ENCODE measurements around the gene ATAD3A.
"Not testable (repeated sequence)": the region's sequence is repeated elsewhere in the genome, so short reads cannot be mapped to it uniquely, and the experiment has no call there.

Gene ATAD3A

DNA sequence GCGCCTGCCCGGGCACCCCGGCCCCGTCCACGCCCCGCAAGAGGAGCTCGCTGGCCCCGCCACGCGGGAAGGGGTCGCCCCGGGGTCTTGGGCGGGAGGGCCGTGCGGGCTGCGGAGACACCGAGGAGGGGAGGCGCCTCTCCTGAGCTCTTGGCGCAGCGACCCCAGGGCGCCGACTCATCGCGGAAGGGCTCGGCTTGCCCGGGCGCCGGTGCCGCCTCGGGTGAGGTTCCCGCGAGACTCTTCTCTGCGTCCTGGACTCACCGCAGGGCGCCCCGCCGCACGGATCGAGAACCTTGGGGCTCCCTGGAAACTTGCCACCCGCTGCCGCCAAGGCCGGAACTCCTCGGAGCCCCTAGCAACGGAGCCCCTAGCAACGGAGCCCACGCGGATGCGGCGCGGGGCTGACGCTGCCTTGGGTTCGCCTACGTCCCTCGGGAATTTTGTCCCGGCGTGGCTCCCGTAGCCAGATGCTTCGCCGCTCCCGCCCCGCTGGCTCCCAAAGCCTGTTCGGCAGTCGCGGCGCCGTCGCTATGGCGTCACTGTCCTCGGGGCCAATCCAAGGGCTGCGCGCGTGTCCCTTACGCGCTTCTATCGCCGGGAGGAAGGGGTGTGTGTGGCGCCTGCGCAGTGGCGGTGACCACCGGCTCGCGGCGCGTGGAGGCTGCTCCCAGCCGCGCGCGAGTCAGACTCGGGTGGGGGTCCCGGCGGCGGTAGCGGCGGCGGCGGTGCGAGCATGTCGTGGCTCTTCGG is at the start of gene ATAD3A:
Gene ATAD3A (plus strand): TSS at position 630 of the 753 bp plus-strand sequence. CDS start 107 bp downstream, at position 737.
- peak; percentile 91 for DNase-seq (ENCODE audit: low read depth)

DNA sequence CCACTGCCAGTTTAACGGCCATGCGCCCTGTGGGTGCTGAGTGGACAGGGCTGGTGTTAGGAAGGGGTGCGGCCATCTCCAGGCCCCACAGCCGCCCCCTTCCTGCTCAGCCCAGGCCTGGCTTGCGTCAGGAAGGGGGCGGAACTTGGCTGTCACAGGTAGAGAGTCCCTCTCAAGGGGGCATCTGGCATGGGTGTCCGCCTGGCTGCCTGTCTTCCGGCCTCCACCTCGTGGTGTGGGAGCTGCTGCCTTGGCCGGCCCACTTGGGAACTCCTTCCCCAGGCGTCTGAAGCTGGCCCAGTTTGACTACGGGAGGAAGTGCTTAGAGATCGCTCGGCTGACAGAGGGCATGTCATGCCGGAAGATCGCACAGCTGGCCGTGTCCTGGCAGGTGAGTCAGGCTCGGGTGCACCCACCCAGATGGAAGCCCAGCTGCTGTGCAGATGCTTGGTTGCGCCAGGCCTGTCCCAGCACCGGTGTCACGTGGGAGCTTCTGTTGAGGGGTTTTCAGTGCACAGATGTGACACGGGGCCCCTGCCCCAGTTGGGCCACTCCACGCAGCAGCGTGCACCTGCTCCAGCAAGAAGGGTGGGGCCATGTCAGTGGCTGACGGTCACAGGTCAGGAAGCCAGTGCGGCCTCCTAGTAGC is 49.5 kb upstream of the ATAD3A start:
- no peak for DNase-seq (ENCODE audit: low read depth)

DNA sequence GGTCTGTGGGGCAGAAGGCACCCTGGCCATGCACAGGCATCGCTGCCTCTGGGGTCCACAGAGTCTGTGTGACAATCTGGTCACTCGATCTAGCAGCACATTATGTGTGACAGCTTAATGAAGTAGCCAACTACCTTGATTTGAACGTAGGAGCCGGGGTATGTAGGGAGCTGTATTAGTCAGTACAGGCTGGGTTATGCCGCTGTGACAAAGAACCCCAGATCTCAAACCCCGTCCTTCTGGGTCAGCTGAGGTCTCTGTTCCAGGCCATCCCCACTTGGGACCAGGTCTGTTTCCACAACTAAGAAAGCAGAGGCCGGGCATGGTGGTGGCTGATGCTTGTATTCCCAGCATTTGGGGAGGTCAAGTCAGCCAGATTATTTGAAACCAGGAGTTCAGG is 48.6 kb upstream of the ATAD3A start:
- DNase-seq (ENCODE audit: low read depth): no peak

DNA sequence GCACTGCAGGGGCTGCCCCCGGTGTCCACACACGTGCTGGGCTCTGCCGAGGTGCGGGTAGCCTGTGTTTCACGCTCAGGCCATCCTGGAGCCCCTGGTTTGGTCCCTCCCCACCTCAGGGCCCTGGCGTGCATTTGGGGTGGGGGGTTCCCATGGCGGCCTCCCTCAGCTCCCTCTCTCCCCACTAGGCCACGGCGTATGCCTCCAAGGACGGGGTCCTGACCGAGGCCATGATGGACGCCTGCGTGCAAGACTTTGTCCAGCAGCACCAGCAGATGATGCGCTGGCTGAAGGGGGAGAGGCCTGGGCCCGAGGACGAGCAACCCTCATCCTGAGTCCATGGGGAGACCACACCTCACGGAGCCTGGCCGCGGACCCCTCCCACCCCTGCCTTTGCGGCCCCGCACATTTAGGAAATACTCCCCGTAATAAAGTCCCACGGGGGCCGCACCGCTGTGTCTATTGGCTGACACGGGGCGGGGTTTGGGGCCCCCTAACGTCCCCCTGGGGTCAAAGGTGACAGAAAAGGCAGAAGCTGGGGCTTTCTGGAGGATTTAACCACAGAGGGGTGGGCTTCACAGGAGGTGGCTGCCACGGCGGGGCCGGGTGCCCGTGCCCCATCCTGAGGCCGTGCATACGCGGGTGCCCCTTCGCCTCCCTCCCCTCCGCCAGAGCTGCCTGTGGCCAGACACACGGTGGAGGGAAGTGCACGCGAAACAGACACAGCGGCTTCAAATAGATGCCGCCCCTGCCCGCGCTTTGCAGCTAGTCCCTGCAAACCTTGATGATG is 43.6 kb upstream of the ATAD3A start:
- not testable (repeated sequence) for DNase-seq (ENCODE audit: low read depth)

DNA sequence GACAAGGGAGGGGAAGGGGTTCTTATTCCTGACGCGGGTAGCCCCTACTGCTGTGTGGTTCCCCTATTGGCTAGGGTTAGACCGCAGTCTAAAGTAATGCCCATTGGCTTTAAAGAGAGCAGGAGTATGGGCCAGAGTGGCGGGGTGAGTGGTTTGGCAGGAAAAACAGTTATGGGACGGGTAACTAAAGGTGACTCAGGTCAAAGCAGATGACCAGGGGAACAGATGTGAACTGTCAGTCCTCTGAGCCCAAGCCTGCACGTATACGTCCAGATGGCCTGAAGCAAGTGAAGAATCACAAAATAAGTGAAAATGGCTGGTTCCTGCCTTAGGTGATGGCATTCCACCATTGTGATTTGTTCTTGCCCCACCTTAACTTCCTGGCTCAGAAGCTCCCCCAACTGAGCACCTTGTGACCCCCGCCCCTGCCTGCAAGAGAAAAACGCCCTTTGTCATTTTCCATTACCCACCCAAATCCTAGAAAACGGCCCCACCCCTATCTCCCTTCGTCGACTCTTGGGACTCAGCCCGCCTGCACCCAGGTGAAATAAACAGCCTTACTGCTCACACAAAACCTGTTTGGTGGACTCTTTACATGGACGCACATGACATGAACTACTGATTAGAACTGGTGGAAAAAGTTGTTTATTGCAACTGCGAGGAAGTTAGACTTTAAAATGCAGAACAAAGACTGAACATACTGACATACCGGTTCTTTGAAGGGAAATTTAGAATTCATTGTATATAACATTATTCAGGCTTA is 41.2 kb upstream of the ATAD3A start:
- DNase-seq (ENCODE audit: low read depth): no peak

DNA sequence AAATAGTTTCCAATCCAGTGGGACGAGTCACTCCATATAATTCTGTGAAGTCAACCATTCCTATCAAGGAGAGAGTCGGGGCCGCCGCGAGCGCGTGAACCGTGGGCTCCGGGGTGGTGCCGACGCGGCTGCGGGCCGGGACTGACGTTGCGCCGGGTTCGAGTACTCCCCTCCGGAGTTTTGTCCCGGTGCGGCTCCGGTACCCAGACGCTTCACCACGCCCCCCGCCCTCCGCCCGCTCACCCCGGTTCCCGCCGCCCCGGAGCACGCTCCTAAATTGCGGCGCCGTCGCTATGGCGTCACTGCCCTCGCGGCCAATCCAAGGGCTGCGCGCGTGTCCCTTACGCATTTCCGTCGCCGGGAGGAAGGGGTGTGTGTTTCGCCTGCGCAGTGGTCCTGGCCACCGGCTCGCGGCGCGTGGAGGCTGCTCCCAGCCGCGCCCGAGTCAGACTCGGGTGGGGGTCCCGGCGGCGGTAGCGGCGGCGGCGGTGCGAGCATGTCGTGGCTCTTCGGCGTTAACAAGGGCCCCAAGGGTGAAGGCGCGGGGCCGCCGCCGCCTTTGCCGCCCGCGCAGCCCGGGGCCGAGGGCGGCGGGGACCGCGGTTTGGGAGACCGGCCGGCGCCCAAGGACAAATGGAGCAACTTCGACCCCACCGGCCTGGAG is 40.4 kb upstream of the ATAD3A start, which contains the start of gene ATAD3B:
Gene ATAD3B (plus strand): TSS at position 377 of the 664 bp plus-strand sequence. CDS start 120 bp downstream, at position 497.
- peak; percentile 91 for DNase-seq (ENCODE audit: low read depth)

DNA sequence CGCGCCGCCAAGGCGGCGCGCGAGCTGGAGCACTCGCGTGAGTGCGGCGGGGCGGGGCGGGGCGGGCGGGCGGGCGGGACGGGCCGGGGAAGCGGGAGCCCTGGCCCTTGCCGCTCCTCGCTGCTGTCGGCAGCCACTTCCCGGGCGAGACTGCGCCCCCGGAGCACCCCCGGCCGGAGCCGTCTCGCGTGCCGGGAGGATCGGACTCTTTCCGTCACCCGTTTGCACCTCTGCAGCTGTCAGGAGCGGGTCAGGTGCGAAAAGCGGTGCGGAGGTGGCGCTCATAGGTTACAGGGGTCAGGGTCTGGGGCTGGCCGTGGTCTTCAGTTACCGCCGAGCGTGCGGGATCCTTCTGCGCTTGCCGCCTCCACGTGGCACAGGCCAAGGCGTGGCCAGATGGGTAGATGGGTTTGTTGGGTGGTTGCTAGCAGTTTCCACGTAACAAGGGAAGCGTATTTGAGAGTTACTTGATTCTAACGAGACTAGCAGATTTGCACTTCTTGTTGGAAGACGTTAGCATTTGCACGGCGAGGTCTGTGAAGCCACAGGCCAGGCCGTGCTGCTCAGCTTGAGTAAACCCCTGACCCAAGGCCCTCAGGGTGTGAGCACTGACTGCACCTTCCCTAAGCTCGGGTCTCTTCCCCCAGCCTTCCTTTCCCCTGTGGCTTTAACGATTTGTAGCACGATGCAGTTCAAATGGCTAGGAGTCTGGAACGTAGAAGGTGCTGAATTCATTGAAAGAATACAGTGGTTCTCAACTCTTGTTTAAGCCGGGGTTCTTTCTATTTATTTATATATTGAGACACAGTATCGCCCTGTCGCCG is 39.7 kb upstream of the ATAD3A start:
- DNase-seq (ENCODE audit: low read depth): not testable (repeated sequence)

DNA sequence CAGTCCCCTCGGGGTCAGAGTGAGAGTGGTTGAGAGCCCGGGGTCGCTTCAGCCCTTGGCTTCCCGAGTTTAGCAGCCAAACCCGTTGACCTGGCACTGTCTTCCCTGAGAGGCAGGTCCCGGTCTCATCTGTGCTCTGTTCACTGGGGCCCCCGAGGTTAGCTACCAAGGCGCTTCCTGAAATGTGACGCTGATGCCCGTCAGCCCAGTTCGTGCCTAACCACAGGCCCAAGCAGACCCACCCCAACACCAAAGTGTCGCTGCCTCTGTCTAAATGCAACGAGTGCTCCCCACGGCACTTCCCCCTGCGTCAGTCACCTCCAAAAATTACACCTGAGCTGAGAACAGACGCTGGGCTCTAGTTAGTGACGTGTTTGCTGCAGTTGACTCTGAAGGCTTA is 36.0 kb upstream of the ATAD3A start:
- not testable (repeated sequence) for DNase-seq (ENCODE audit: low read depth)

DNA sequence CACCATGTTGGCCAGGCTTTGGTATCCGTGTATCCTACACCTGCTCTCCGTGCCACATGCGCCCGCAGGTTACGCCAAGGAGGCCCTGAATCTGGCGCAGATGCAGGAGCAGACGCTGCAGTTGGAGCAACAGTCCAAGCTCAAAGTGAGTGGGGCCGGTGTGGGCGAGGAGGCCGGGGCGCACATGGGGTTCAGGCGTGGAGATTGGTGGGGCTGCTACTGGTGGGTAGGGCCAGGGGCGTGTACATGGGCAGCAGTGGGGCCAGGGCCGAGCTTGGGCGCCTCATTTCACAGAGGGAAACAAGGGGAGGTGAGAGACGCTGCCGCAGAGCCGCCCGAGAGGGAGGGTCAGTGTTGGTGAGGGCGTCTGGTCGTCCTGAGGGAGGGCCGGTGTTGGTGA is 34.8 kb upstream of the ATAD3A start:
- no peak for DNase-seq (ENCODE audit: low read depth)

DNA sequence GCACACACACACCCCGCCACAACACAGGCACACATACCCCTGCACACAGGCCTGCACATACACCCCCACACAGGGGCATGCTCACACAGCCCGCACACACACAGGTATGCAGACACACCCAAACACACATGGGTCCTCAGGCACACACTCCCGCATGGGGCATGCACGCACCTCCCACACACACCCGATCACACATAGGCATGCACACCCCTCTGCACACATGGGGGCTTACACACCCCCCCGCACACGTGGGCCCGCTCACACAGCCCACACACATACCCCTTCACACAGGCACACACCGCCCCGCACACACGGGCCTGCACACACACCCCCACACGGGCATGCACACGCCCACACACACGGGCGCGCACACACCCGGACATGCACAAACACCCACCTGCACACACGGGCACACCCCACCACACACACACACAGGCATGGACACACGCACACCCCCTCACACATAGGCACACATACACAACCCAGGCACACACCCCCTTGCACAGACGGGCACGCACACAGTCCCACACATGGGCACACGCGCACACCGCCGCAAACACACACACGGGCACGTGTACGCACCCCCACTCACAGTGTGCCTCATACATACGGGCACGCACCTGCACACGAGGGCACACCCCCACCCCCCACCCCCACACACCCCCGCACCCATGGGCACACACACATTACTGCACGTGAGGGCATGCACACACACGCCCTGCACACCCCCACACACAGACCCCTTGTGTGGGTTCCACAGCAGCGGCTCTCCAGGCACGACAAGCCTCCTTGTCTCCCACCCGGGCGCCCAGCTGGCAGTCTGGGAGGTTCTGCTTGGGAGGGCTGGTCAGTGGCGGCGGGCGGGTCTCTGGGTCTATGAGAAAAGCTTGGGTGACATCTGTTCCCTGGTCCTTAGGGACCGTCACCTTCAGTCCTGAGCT is 32.1 kb upstream of the ATAD3A start:
- DNase-seq (ENCODE audit: low read depth): no peak

DNA sequence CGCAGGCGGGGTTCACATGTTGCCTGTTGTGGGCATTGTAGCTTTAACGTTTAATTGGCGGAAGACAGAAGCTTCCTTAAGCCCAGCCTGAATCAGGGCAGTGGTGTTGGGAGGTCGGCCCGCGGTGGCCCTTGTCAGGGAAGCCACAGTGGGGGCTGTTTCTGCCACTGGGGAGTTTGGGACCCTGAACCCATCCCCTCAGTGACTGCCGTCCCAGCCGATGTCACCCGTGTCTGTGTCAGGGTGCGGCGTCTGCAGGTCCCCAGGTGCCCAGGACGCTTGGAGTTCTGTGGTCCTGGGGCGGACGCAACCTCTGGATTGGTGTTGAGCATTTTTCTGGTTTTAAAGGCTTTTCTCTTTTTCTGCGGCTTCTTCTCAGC is 31.5 kb upstream of the ATAD3A start:
- DNase-seq (ENCODE audit: low read depth): not testable (repeated sequence)

DNA sequence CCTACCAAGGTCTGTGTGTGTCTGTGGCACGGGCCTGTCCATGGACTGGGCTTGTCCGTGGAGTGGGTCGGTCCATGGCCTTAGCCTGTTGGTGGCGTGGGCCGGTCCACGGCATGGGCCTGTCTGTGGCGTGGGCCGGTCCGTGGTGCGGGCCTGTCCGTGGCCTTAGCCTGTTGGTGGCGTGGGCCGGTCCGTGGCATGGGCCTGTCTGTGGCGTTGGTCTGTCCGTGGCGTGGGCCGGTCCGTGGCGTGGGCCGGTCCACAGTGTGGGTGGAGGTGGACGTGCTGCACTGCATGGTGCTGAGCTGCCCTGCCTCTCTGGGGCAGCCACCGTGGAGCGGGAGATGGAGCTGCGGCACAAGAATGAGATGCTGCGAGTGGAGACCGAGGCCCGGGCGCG is 30.2 kb upstream of the ATAD3A start:
- DNase-seq (ENCODE audit: low read depth): not testable (repeated sequence)

DNA sequence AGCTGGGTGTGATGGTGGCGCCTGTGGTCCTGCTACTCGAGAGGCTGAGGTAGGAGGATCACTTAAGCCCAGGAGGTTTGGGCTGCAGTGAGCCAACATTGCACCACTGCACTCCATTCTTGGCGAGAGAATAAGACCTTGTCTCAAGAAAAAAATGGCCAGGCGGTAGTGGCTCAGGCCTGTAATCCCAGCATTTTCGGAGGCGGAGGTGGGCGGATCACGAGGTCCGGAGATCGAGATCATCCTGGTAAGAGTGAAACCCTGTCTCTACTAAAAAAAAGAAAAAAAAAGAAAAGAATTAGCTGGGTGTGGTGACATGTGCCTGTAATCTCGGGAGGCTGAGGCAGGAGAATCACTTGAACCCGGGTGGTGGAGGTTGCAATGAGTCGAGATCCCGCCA is 29.1 kb upstream of the ATAD3A start:
- DNase-seq (ENCODE audit: low read depth): no peak

DNA sequence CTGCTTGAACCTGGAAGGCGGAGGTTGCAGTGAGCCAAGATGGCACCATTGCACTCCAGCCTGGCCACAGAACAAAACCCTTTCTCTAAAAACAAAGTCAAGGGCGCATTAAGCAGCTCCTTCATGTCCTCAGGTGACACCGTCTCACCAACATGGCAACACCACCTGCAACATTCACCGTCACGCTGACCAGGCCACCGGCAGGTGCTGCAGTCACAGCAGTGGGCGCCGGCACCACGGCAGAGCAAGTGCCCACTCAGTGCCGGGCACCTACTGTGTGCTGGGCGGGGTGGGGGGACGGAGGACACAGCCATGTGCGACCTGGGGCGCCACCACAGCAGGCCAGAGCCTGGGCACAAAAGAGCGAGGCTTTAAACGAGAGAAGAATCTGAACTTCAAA is 28.2 kb upstream of the ATAD3A start:
- DNase-seq (ENCODE audit: low read depth): no peak

DNA sequence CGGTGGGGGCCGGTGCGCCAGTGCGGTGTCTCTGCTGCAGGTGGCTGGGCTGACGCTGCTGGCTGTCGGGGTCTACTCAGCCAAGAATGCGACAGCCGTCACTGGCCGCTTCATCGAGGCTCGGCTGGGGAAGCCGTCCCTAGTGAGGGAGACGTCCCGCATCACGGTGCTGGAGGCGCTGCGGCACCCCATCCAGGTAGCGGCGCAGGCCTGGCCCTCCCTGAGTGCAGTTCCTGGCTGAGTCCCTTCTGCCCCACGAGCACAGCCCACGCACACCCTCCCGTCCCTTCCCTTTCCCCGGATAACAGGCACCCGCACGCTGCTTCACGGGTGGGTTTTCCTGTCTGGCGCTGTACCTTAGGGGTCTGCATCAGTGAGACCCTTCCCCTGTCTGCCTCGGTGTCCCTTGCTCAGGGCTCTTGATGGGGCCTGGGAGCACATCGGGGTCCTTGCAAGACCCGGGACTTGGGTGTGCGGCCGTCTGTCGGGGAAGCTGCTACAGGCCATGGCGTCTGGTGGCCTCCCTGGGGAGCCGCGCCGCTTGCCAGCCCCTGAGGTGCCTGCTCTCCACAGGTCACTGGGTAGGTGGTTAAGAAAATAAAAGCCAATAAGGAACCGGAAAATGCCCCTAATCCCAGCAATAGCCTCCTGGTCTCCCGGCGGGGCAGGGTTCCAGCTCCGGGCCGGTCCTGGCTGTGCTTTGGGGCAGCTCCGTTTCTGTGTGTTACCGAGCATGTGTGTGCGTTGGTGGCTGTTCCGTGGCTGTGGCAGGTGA is 26.8 kb upstream of the ATAD3A start:
- DNase-seq (ENCODE audit: low read depth): not testable (repeated sequence)

DNA sequence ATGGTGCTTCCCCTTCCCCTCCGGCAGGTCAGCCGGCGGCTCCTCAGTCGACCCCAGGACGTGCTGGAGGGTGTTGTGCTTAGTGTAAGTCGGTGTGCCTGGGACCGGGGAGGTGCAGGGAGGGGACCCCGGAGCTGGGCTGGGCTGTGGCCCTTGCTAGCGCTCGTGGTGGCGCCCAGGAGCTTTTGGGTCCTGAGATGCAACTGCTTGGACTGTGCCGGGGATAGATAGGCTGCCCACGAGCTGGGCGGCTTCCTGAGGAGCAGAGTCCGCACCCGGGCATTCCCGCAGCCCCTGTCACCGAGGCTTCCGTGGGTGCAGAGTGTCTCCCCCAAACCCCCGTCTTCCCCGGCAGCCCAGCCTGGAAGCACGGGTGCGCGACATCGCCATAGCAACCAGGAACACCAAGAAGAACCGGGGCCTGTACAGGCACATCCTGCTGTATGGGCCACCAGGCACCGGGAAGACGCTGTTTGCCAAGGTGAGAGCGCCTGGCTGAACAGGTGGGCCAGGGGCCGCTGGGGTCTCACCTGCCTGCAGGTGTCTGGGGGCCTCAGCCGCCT is 26.1 kb upstream of the ATAD3A start:
- not testable (repeated sequence) for DNase-seq (ENCODE audit: low read depth)

DNA sequence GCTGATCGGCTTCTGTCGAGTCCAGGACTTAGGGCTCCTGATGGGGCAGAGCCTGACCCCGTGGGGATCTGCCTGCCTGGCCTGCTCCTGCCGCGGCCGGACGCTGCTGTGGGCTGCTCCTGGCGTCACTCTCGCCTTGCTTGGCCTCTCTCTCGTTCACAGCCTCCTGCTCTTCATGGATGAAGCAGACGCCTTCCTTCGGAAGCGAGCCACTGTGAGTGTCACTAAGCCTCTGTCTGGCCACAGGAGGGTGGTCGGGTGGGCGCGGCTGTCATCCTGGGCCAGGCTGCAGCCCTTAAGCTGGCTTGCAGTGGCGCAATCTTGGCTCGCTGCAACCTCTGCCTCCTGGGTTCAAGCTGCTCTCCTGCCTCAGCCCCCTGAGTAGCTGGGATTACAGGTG is 24.3 kb upstream of the ATAD3A start:
- DNase-seq (ENCODE audit: low read depth): no peak

DNA sequence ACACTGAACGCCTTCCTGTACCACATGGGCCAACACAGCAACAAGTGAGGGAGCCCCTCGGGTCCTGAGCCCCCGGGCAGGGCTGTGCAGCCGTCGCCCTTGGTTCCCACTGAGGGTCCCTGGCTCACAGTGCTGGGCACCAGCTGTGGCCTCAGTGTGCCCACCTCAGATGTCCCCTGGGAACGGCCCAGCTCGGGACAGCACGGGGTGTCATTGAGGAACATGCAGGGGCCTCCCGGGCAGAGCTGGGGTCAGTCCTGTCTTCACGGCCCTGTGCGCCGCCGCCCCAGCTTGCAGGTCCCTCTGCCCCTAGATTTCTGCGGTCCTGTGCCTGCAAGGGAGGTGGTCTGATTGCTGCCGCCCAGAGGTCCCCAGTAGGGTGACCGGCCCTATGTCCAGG is 22.7 kb upstream of the ATAD3A start:
- no peak for DNase-seq (ENCODE audit: low read depth)
